PC-9 (cell line): Measurements from ENCODE around the gene TLN1. TPM values are rescaled to one million over a fixed set of nuclear protein-coding genes. Genes with fewer than 3 reads are reported as not detected.

Source experiments
- BruUV-seq: library from RNA; stranded (reverse); fragments of 400-500 nt; replicated peaks from 2 replicates; lab custom pipeline; 2021; lab: Mats Ljungman, UMichigan
- CTCF ChIA-PET: fragments of 300-600 bp; sonication (Branson Sonifier 250); formaldehyde crosslinking; loops from one replicate; lab custom pipeline; 2022; ENCODE audit warnings: antibody characterized with exemption; lab: Charles Lee
- POLR2A ChIA-PET: fragments of 300-600 bp; sonication (Branson Sonifier 250); formaldehyde crosslinking; loops from one replicate; lab custom pipeline; 2022; ENCODE audit warnings: antibody characterized with exemption; ENCODE audit not compliant: unreplicated experiment; lab: Charles Lee
- DNase-seq, 2 experiments: peaks; one replicate each; pipeline versions ENCODE4 v3.0.0 to v3.0.0-alpha.2; 2015 to 2022; ENCODE audit warnings: mixed read lengths in 1 of 2
- H2AFZ ChIP-seq: fragments of 200-600 bp; sonication (generic); 2 replicates; pipeline ENCODE4 v1.8.1; 2017; ENCODE audit warnings: antibody characterized with exemption
- H3F3A ChIP-seq: fragments of 200-600 bp; sonication (generic); 2 replicates; pipeline ENCODE4 v1.8.1; 2017; ENCODE audit warnings: antibody characterized with exemption, mild to moderate bottlenecking, low read depth; ENCODE audit not compliant: insufficient read depth
- H3K27ac ChIP-seq: fragments of 200-600 bp; sonication (generic); 2 replicates; pipeline ENCODE4 v1.6.1; 2016; ENCODE audit warnings: mixed run types
- H3K27me3 ChIP-seq: fragments of 200-600 bp; sonication (generic); 2 replicates; pipeline ENCODE4 v1.6.1; 2016; ENCODE audit warnings: low read depth, mixed run types; ENCODE audit not compliant: insufficient read depth
- H3K36me3 ChIP-seq: fragments of 200-600 bp; sonication (generic); 2 replicates; pipeline ENCODE4 v1.6.1; 2016; ENCODE audit warnings: low read depth, mixed run types
- H3K4me1 ChIP-seq: fragments of 200-600 bp; sonication (generic); replicated peaks from 2 replicates; pipeline ENCODE4 v1.6.1; 2016; ENCODE audit warnings: mixed run types; ENCODE audit not compliant: insufficient read depth
- H3K4me2 ChIP-seq: fragments of 200-600 bp; sonication (generic); 2 replicates; pipeline ENCODE4 v1.6.1; 2017; ENCODE audit warnings: mixed run types
- H3K4me3 ChIP-seq: fragments of 200-600 bp; sonication (generic); 2 replicates; pipeline ENCODE4 v1.6.1; 2016; ENCODE audit warnings: mixed run types
- H3K79me2 ChIP-seq: fragments of 200-600 bp; sonication (generic); 2 replicates; pipeline ENCODE4 v1.6.1; 2017; ENCODE audit warnings: low read depth, mixed run types
- H3K9me2 ChIP-seq: fragments of 200-600 bp; sonication (generic); 2 replicates; pipeline ENCODE4 v1.8.1; 2017; ENCODE audit warnings: mild to moderate bottlenecking; ENCODE audit not compliant: insufficient read depth
- H3K9me3 ChIP-seq: fragments of 200-600 bp; sonication (generic); 2 replicates; pipeline ENCODE4 v1.8.1; 2016; ENCODE audit warnings: low read depth; ENCODE audit not compliant: insufficient read depth
- H4K20me1 ChIP-seq: fragments of 200-600 bp; sonication (generic); 2 replicates; pipeline ENCODE4 v1.8.1; 2017; ENCODE audit not compliant: insufficient read depth
- CTCF ChIP-seq: fragments of 200-600 bp; sonication (generic); conservative IDR thresholded peaks from 2 replicates; pipeline ENCODE4 v1.6.1; 2017; ENCODE audit warnings: mixed run types, antibody characterized with exemption, mild to moderate bottlenecking, moderate library complexity
- EZH2 ChIP-seq: fragments of 200-600 bp; sonication (generic); IDR thresholded peaks from 2 replicates; pipeline ENCODE4 v1.8.0; 2017; ENCODE audit warnings: antibody characterized with exemption, low read depth
- intact Hi-C: fragments of 100-400 bp; cut with micrococcal nuclease; formaldehyde crosslinking; loops from one replicate; pipeline ENCODE4 v1.10.0; 2022; ENCODE audit not compliant: unreplicated experiment
- total RNA-seq: library from RNA; stranded (reverse); gene quantifications from 2 replicates; pipeline ENCODE4 v1.2.3, GENCODE V29; 2021

TLN1 gene
- total RNA-seq, 1 experiment from 2014 or later: 101 TPM

GRCh38 chr9:35738186-35738585 lies 6.2 kb upstream of the TLN1 start:
- H4K20me1 ChIP-seq: no peaks in the 10 kb centered on the region
- no TSS peak for BruUV-seq
- H3K27me3 ChIP-seq: no peaks in the 10 kb centered on the region
- H3K4me3 ChIP-seq: no peak overlapping the region
- H3K4me2 ChIP-seq: no peak overlapping the region
- H3K36me3 ChIP-seq: 0 out of 2 replicates have a peak, but pooled peaks cover 12% of the 10 kb centered on the region
- peaks cover 18% of the 10 kb centered on the region for H3F3A ChIP-seq
- H3K9me2 ChIP-seq: no peaks in the 10 kb centered on the region
- H3K4me1 ChIP-seq: peaks cover 11% of the 10 kb centered on the region
- TF ChIP-seq EZH2 (no peak), CTCF (no peak)
- H3K79me2 ChIP-seq: peaks cover 15% of the 10 kb centered on the region
- POLR2A ChIA-PET: no interaction called here
- intact Hi-C loops: loop anchor here (10.0 kb wide), 1 partner anchor 253 kb away; no protein-coding TSS in a partner anchor
- H3K9me3 ChIP-seq: no peaks in the 10 kb centered on the region
- no peak for DNase-seq
- CTCF ChIA-PET: no interaction called here
- no peak overlapping the region for H2AFZ ChIP-seq
- no peak overlapping the region for H3K27ac ChIP-seq

- Histone ChIP-seq H3K9me3 (no peaks in the 10 kb centered on the region), H3K27ac (no peak overlapping the region), H3K79me2 (peaks cover 15% of the 10 kb centered on the region), H3K9me2 (no peaks in the 10 kb centered on the region), H3K4me3 (no peak overlapping the region), H3F3A (peaks cover 27% of the 10 kb centered on the region), H3K4me2 (no peak overlapping the region), H2AFZ (no peak overlapping the region), H4K20me1 (no peaks in the 10 kb centered on the region), H3K36me3 (0 out of 2 replicates have a peak, but pooled peaks cover 12% of the 10 kb centered on the region), H3K27me3 (no peaks in the 10 kb centered on the region), H3K4me1 (peaks cover 11% of the 10 kb centered on the region)
- intact Hi-C loops: loop anchor here (10.0 kb wide), 1 partner anchor 252 kb away; no protein-coding TSS in a partner anchor
- no peak for DNase-seq
- BruUV-seq: no TSS peak
- no peak for TF ChIP-seq CTCF
- TF ChIP-seq EZH2: no peak
- POLR2A ChIA-PET: no interaction called here
- CTCF ChIA-PET: no interaction called here
Observed at GRCh38 chr9:35737143-35737542, 5.1 kb upstream of the TLN1 start.

- DNase-seq: peak; percentile 52 to 61
- Histone ChIP-seq H3K4me3 (no peak overlapping the region), H3K4me2 (no peak overlapping the region), H3K9me2 (no peaks in the 10 kb centered on the region), H3K27ac (no peak overlapping the region), H3K27me3 (no peaks in the 10 kb centered on the region), H4K20me1 (no peaks in the 10 kb centered on the region), H3K79me2 (peaks cover 20% of the 10 kb centered on the region), H3K36me3 (0 out of 2 replicates have a peak, but pooled peaks cover 12% of the 10 kb centered on the region), H3K9me3 (no peaks in the 10 kb centered on the region), H3K4me1 (peaks cover 11% of the 10 kb centered on the region), H2AFZ (no peak overlapping the region), H3F3A (peaks cover 33% of the 10 kb centered on the region)
- BruUV-seq: no TSS peak
- CTCF ChIA-PET: interaction anchor here (0.6 to 1.0 kb wide), 3 partner anchors 13 to 146 kb away, joined by 3 to 4 read pairs (median 3); partner anchors contain the start of genes GBA2, HINT2 and RGP1
- intact Hi-C loops: loop anchor here (1.0 to 10.0 kb wide), 2 partner anchors 146 to 251 kb away; no protein-coding TSS in a partner anchor
- TF ChIP-seq EZH2 (no peak), CTCF (peak; percentile 77)
- POLR2A ChIA-PET: no interaction called here
Observed at GRCh38 chr9:35736201-35736633, 4.2 kb upstream of the TLN1 start.
